GM12878 (cell line): Measurements from ENCODE around the gene PPP2R5C. TPM values are rescaled to one million over a fixed set of nuclear protein-coding genes. Genes with fewer than 3 reads are reported as not detected.

Experiments
- ATAC-seq: fragments of 200-7000 bp; cut with Tn5 transposase; 3 replicates; pipeline ENCODE4 v1.9.1; 2020; ENCODE audit warnings: mild to moderate bottlenecking, moderate library complexity
- BruUV-seq: library from RNA; stranded (reverse); fragments of 400-500 nt; replicated peaks from 2 replicates; lab custom pipeline; 2021; lab: Mats Ljungman, UMichigan
- CTCF ChIA-PET: fragments of 300-600 bp; sonication (Branson Sonifier 250); formaldehyde crosslinking; extraction: SDS; loops from one replicate; lab custom pipeline; 2021; ENCODE audit warnings: inconsistent platforms; lab: Yijun Ruan, JAX
- POLR2A ChIA-PET: fragments of 350-600 bp; formaldehyde crosslinking; extraction: SDS; loops from one replicate; lab custom pipeline; 2021; ENCODE audit warnings: inconsistent platforms; lab: Charles Lee
- RAD21 ChIA-PET: fragments of 300-600 bp; sonication (Branson Sonifier 250); formaldehyde crosslinking; loops from one replicate; lab custom pipeline; 2023; ENCODE audit warnings: antibody characterized with exemption; ENCODE audit not compliant: unreplicated experiment; lab: Charles Lee
- SMC1A ChIA-PET: fragments of 300-600 bp; sonication (Branson Sonifier 250); formaldehyde crosslinking; loops from one replicate; lab custom pipeline; 2023; ENCODE audit not compliant: unreplicated experiment, uncharacterized antibody; lab: Charles Lee
- DNase-seq: peaks from one replicate; pipeline ENCODE4 v3.0.0-alpha.2; 2011; ENCODE audit warnings: low read depth, low spot score
- FAIRE-seq: peaks from 3 replicates; lab custom pipeline; 2011; peaks lifted over from hg19 to GRCh38; lab: Jason Lieb, UNC
- H2AFZ ChIP-seq: 2 replicates; pipeline ENCODE4 v1.6.0; 2011; ENCODE audit warnings: low read depth, low read length, control low read depth; ENCODE audit not compliant: control insufficient read depth
- H3K27ac ChIP-seq: 2 replicates; pipeline ENCODE4 v1.5.1; 2011; ENCODE audit warnings: control low read depth; ENCODE audit not compliant: control insufficient read depth, insufficient read depth
- H3K27me3 ChIP-seq, 2 experiments: replicated peaks in 1 of 2; 2 replicates each; pipeline versions ENCODE4 v1.6.0 to v1.6.1; 2011; ENCODE audit warnings: low read length in 1 of 2; ENCODE audit not compliant: control insufficient read depth in 2 of 2, insufficient read depth in 2 of 2
- H3K36me3 ChIP-seq, 2 experiments: 2 replicates each; pipeline ENCODE4 v1.5.1; 2011; ENCODE audit warnings: low read length in 1 of 2; ENCODE audit not compliant: control insufficient read depth in 2 of 2, insufficient read depth in 2 of 2
- H3K4me1 ChIP-seq: 2 replicates; pipeline ENCODE4 v1.6.1; 2011; ENCODE audit warnings: mild to moderate bottlenecking, low read length, moderate library complexity, mixed read lengths; ENCODE audit not compliant: control insufficient read depth, insufficient read depth
- H3K4me2 ChIP-seq: 2 replicates; pipeline ENCODE4 v1.6.0; 2011; ENCODE audit warnings: control low read depth; ENCODE audit not compliant: control insufficient read depth, insufficient read depth
- H3K4me3 ChIP-seq: fragments of 200-600 bp; sonication (generic); 2 replicates; pipeline ENCODE4 v1.5.1; 2016
- H3K79me2 ChIP-seq: 2 replicates; pipeline ENCODE4 v1.6.0; 2011; ENCODE audit warnings: low read length; ENCODE audit not compliant: control insufficient read depth, insufficient read depth
- H3K9ac ChIP-seq: 2 replicates; pipeline ENCODE4 v1.8.0; 2011; ENCODE audit warnings: low read length, control low read depth, mixed read lengths; ENCODE audit not compliant: control insufficient read depth, insufficient read depth
- H3K9me3 ChIP-seq: replicated peaks from 3 replicates; pipeline ENCODE4 v1.5.1; 2011; ENCODE audit warnings: mild to moderate bottlenecking, low read length; ENCODE audit not compliant: control insufficient read depth, insufficient read depth
- H4K20me1 ChIP-seq: 2 replicates; pipeline ENCODE4 v1.6.0; 2011; ENCODE audit not compliant: control insufficient read depth, insufficient read depth
- HDGF ChIP-seq: fragments of 450-650 bp; IDR thresholded peaks from 2 replicates; pipeline ENCODE4 v1.6.1; 2016; ENCODE audit warnings: antibody characterized with exemption
- NFYA ChIP-seq: IDR thresholded peaks from 2 replicates; pipeline ENCODE4 v1.6.1; 2011; ENCODE audit warnings: low read depth, mild to moderate bottlenecking, low read length, improper control_type of control experiment, borderline replicate concordance
- SRF ChIP-seq, 2 experiments: IDR thresholded peaks; 2 replicates each; pipeline ENCODE4 v1.6.1; 2011; ENCODE audit warnings: low read depth in 2 of 2, low read length in 2 of 2, mild to moderate bottlenecking in 1 of 2, moderate library complexity in 1 of 2
- ZZZ3 ChIP-seq: IDR thresholded peaks from 2 replicates; pipeline ENCODE4 v1.6.1; 2011; ENCODE audit warnings: low read depth; ENCODE audit not compliant: control insufficient read depth, insufficient read length
- WGBS: methylation state at CpG from one replicate; pipeline ENCODE4 v1.1.6; 2016; ENCODE audit warnings: low lambda C conversion rate; ENCODE audit not compliant: insufficient replicate concordance, insufficient coverage; ENCODE audit errors: missing lambda C conversion rate; 5-methylcytosine and 5-hydroxymethylcytosine counted together
- in situ Hi-C: fragments of 300-500 bp; cut with MboI; formaldehyde crosslinking; loops from 9 replicates; pipeline ENCODE4 v1.14.3; 2018; ENCODE audit warnings: mixed read lengths
- intact Hi-C: fragments of 100-400 bp; cut with micrococcal nuclease; formaldehyde crosslinking; loops from one replicate; pipeline ENCODE4 v1.14.2; 2022; ENCODE audit not compliant: unreplicated experiment
- polyA plus RNA-seq, 11 experiments: library from polyadenylated mRNA; depleted of rRNA in 4 of 11; unstranded in 6 of 11; stranded (reverse) in 5 of 11; fragments of >200 nt; fragmentation: Nextera tagmentation in 4 of 11; fragmentation: Illumina TruSeq in 1 of 11; extraction: Ambion mirVana in 4 of 11; extraction: Trizol in 1 of 11; gene quantifications; 1 replicate in 1 of 11; 2 replicates in 10 of 11; pipeline versions ENCODE4 v1.2.1 to v1.2.3, GENCODE V29; 2011 to 2016; ENCODE audit warnings: inconsistent platforms in 2 of 11, missing spikeins in 2 of 11, low read depth in 1 of 11
- total RNA-seq, 4 experiments: library from RNA; depleted of rRNA in 3 of 4; stranded (reverse); fragments of >200 nt in 3 of 4; fragmentation: Illumina TruSeq in 1 of 4; extraction: Trizol in 1 of 4; gene quantifications; 2 replicates each; pipeline versions ENCODE4 v1.2.1 to v1.2.3, GENCODE V29; 2013 to 2021
- TF ChIP-seq, protein P1 (sequence below): fragments of 450-650 bp; IDR thresholded peaks from 2 replicates; pipeline ENCODE4 v1.6.1; 2014; ENCODE audit warnings: mild to moderate bottlenecking
- TF ChIP-seq, protein P2 (sequence below): fragments of 450-650 bp; IDR thresholded peaks from 2 replicates; pipeline ENCODE4 v1.6.1; 2017; ENCODE audit warnings: mild to moderate bottlenecking, low read depth, inconsistent platforms; ENCODE audit not compliant: poor library complexity, severe bottlenecking
- TF ChIP-seq, protein P3 (sequence below): fragments of 450-650 bp; IDR thresholded peaks from 2 replicates; pipeline ENCODE4 v1.6.1; 2018; ENCODE audit warnings: borderline replicate concordance, mild to moderate bottlenecking; ENCODE audit not compliant: partially characterized antibody

The PPP2R5C gene
- total and polyA plus RNA-seq, 10 of the 15 experiments (the other 5 are each of a cell fraction or from before 2014, with no cell fraction given), result 106 to 199 (median 144) TPM

DNA sequence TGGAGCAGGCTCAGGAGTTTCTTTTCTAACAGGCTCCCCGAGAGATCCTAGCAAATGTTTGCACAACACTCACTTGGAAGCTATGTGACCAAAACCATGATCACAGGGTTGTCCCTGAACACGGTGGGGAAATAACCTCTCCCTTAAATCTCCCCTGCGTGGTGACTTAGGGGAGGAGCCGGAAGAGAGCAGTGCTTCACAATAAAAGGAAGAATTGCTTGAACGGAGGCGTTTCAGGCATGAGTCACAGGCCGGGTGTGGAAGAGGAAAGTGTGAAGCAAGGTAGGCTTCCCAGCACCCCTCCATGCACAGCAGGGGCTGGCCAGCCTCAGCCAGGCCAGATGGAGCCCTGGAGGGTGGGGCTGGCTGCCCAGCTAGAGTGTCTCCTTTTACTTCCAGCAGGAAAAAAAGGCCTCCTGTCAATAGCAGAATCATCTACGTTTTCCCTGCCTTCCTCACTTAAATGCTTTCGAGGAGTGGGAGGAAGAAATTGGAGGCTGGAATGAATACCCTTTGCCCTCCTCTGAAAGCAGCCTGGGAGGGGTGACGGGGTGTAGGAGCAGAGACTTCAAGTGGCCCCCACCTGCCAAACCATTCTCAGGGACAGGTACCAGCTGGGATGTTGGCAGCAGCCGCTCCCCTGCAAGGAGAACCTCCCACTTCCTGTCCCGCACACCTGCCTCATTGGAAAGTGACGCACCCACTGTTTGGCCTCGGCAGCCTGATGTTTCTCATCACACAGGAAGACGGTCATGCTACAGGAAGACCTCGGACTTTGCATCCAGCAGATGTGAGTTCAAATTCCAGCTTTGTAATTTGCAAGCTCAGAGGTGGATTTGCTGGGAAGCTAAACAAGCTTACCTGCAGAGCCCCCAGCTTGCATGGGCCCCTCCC, 30.1 kb upstream of the PPP2R5C start (continued):
- TF ChIP-seq, protein P1, sequence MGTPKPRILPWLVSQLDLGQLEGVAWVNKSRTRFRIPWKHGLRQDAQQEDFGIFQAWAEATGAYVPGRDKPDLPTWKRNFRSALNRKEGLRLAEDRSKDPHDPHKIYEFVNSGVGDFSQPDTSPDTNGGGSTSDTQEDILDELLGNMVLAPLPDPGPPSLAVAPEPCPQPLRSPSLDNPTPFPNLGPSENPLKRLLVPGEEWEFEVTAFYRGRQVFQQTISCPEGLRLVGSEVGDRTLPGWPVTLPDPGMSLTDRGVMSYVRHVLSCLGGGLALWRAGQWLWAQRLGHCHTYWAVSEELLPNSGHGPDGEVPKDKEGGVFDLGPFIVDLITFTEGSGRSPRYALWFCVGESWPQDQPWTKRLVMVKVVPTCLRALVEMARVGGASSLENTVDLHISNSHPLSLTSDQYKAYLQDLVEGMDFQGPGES, result no peak; the same call in 1 of the 2 replicates
- TF ChIP-seq, protein P2, sequence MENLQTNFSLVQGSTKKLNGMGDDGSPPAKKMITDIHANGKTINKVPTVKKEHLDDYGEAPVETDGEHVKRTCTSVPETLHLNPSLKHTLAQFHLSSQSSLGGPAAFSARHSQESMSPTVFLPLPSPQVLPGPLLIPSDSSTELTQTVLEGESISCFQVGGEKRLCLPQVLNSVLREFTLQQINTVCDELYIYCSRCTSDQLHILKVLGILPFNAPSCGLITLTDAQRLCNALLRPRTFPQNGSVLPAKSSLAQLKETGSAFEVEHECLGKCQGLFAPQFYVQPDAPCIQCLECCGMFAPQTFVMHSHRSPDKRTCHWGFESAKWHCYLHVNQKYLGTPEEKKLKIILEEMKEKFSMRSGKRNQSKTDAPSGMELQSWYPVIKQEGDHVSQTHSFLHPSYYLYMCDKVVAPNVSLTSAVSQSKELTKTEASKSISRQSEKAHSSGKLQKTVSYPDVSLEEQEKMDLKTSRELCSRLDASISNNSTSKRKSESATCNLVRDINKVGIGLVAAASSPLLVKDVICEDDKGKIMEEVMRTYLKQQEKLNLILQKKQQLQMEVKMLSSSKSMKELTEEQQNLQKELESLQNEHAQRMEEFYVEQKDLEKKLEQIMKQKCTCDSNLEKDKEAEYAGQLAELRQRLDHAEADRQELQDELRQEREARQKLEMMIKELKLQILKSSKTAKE, result no peak
- no peak for TF ChIP-seq ZZZ3

DNA sequence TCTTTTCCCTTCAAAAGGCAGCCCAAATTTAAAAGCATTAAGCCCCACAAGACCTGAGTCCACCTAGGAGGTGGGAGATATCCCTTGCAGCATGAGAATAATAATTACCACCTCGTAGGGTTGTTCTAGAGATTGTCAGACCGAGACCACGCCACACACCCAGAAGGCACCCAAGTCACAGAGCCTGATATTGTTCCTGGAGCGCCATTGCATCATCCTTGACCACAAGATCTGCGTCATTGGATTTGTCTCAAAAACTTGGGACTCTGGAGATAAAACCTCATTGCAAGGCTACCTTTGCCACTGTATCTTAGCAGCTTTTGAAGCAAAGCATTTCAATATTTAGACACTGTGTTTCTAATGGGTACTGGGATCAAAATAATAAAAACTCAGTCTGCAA, 29.4 kb upstream of the PPP2R5C start:
- Histone ChIP-seq H3K4me1 (peaks cover 13% of the 10 kb centered on the region), H3K4me3 (no peak overlapping the region), H3K36me3 (no peaks in the 10 kb centered on the region), H3K9me3 (no peaks in the 10 kb centered on the region; the same call in 2 of the 3 replicates), H3K4me2 (peak overlapping the region; percentile 63; the same call in 1 of the 2 replicates), H3K79me2 (no peaks in the 10 kb centered on the region), H3K27ac (no peak overlapping the region), H2AFZ (peak overlapping the region; percentile 81), H3K27me3 (no peaks in the 10 kb centered on the region), H4K20me1 (no peaks in the 10 kb centered on the region), H3K9ac (no peak overlapping the region)
- ChIA-PET CTCF (interaction anchor here (0.8 to 2.4 kb wide), 5 partner anchors 25 to 432 kb away, joined by 3 to 12 read pairs (median 3); no protein-coding TSS in a partner anchor), POLR2A (interaction anchor here (1.2 to 1.6 kb wide), 3 partner anchors 28 to 216 kb away, joined by 3 to 8 read pairs (median 4); no protein-coding TSS in a partner anchor), SMC1A (interaction anchor here (0.7 to 1.7 kb wide), 5 partner anchors 10 to 92 kb away, joined by 3 to 5 read pairs (median 4); no protein-coding TSS in a partner anchor), RAD21 (interaction anchor here (1.3 to 1.9 kb wide), 4 partner anchors 25 to 92 kb away, joined by 3 to 7 read pairs (median 6); no protein-coding TSS in a partner anchor)
- no TSS peak for BruUV-seq
- DNase-seq, result no peak
- in situ Hi-C loops (no loop called here), intact Hi-C loops (no loop called here)
- FAIRE-seq, result no peak
- 73% methylated on average over 5 of the region's 5 CpGs for WGBS
- no peak for ATAC-seq
- no peak for TF ChIP-seq SRF (IDR thresholded peaks at IDR 0.05; ENCODE audit: low read depth in 2 of 2, low read length in 2 of 2)
- no peak for TF ChIP-seq HDGF
- no peak for TF ChIP-seq NFYA
- TF ChIP-seq, protein P3, sequence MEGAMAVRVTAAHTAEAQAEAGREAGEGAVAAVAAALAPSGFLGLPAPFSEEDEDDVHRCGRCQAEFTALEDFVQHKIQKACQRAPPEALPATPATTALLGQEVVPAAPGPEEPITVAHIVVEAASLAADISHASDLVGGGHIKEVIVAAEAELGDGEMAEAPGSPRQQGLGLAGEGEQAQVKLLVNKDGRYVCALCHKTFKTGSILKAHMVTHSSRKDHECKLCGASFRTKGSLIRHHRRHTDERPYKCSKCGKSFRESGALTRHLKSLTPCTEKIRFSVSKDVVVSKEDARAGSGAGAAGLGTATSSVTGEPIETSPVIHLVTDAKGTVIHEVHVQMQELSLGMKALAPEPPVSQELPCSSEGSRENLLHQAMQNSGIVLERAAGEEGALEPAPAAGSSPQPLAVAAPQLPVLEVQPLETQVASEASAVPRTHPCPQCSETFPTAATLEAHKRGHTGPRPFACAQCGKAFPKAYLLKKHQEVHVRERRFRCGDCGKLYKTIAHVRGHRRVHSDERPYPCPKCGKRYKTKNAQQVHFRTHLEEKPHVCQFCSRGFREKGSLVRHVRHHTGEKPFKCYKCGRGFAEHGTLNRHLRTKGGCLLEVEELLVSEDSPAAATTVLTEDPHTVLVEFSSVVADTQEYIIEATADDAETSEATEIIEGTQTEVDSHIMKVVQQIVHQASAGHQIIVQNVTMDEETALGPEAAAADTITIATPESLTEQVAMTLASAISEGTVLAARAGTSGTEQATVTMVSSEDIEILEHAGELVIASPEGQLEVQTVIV, result no peak
